Neural progenitor cell (in vitro differentiated cells): ENCODE measurements around the gene SURF1. TPM values are rescaled to one million over a fixed set of nuclear protein-coding genes. Genes with fewer than 3 reads are reported as not detected.
"Not testable (repeated sequence)": the region's sequence is repeated elsewhere in the genome, so short reads cannot be mapped to it uniquely, and the experiment has no call there.

Experiments used
- DNase-seq: peaks from one replicate; pipeline ENCODE4 v3.0.0-alpha.2; 2016; ENCODE audit warnings: low spot score
- H2AFZ ChIP-seq: fragments of 200-600 bp; sonication (generic); replicated peaks from 2 replicates; pipeline ENCODE4 v1.6.1; 2016; ENCODE audit warnings: antibody characterized with exemption
- H3F3A ChIP-seq: fragments of 200-600 bp; sonication (generic); 2 replicates; pipeline ENCODE4 v1.6.1; 2016; ENCODE audit warnings: antibody characterized with exemption, low read depth
- H3K27ac ChIP-seq: fragments of 200-600 bp; sonication (generic); 2 replicates; pipeline ENCODE4 v1.5.1; 2016; ENCODE audit warnings: mild to moderate bottlenecking
- H3K27me3 ChIP-seq: fragments of 200-600 bp; sonication (generic); 2 replicates; pipeline ENCODE4 v1.6.1; 2016; ENCODE audit warnings: mild to moderate bottlenecking, moderate library complexity
- H3K36me3 ChIP-seq: fragments of 200-600 bp; sonication (generic); 2 replicates; pipeline ENCODE4 v1.5.1; 2016
- H3K4me1 ChIP-seq: fragments of 200-600 bp; sonication (generic); 2 replicates; pipeline ENCODE4 v1.6.1; 2016; ENCODE audit warnings: mixed run types
- H3K4me2 ChIP-seq: fragments of 200-600 bp; sonication (generic); 2 replicates; pipeline ENCODE4 v1.6.1; 2016
- H3K4me3 ChIP-seq: fragments of 200-600 bp; sonication (generic); 2 replicates; pipeline ENCODE4 v1.5.1; 2016
- H3K79me2 ChIP-seq: fragments of 200-600 bp; sonication (generic); 2 replicates; pipeline ENCODE4 v1.6.1; 2016; ENCODE audit warnings: low read depth
- H3K9ac ChIP-seq: fragments of 200-600 bp; sonication (generic); 2 replicates; pipeline ENCODE4 v1.6.1; 2016
- H3K9me3 ChIP-seq: fragments of 200-600 bp; sonication (generic); 2 replicates; pipeline ENCODE4 v1.5.1; 2016; ENCODE audit warnings: low read depth
- H4K20me1 ChIP-seq: fragments of 200-600 bp; sonication (generic); 2 replicates; pipeline ENCODE4 v1.6.1; 2016; ENCODE audit warnings: low read depth
- H3K27ac Mint-ChIP-seq: 3 replicates; pipeline ENCODE4 v1.8.0; 2021; ENCODE audit warnings: mixed read lengths
- H3K27me3 Mint-ChIP-seq: 2 replicates; pipeline ENCODE4 v1.8.0; 2022; ENCODE audit warnings: low read depth, mild to moderate bottlenecking, inconsistent platforms, moderate library complexity, mixed read lengths; ENCODE audit not compliant: insufficient read depth
- H3K36me3 Mint-ChIP-seq: 3 replicates; pipeline ENCODE4 v1.8.0; 2021; ENCODE audit warnings: mixed read lengths
- H3K4me1 Mint-ChIP-seq: 3 replicates; pipeline ENCODE4 v1.8.0; 2021; ENCODE audit warnings: mixed read lengths
- H3K4me3 Mint-ChIP-seq: 3 replicates; pipeline ENCODE4 v1.8.0; 2021; ENCODE audit warnings: mild to moderate bottlenecking, moderate library complexity, mixed read lengths
- H3K9me3 Mint-ChIP-seq: 3 replicates; pipeline ENCODE4 v1.8.0; 2020; ENCODE audit warnings: mixed read lengths
- EZH2 ChIP-seq: fragments of 200-600 bp; sonication (generic); IDR thresholded peaks from 2 replicates; pipeline ENCODE4 v1.6.1; 2017; ENCODE audit warnings: antibody characterized with exemption, mild to moderate bottlenecking, moderate library complexity
- EZH2phosphoT487 ChIP-seq: fragments of 200-600 bp; sonication (generic); IDR thresholded peaks from 2 replicates; pipeline ENCODE4 v1.6.1; 2017; ENCODE audit warnings: antibody characterized with exemption
- total RNA-seq: library from RNA; depleted of rRNA; stranded (reverse); fragments of >200 nt; gene quantifications from 2 replicates; pipeline ENCODE4 v1.2.3, GENCODE V29; 2015; ENCODE audit warnings: low replicate concordance
- TF ChIP-seq, protein P1 (sequence below): fragments of 200-600 bp; sonication (generic); IDR thresholded peaks from 2 replicates; pipeline ENCODE4 v1.5.1; 2017; ENCODE audit warnings: antibody characterized with exemption, mild to moderate bottlenecking

Gene SURF1
- total RNA-seq, 1 donor from 2014 or later, result 31.0 TPM

DNA sequence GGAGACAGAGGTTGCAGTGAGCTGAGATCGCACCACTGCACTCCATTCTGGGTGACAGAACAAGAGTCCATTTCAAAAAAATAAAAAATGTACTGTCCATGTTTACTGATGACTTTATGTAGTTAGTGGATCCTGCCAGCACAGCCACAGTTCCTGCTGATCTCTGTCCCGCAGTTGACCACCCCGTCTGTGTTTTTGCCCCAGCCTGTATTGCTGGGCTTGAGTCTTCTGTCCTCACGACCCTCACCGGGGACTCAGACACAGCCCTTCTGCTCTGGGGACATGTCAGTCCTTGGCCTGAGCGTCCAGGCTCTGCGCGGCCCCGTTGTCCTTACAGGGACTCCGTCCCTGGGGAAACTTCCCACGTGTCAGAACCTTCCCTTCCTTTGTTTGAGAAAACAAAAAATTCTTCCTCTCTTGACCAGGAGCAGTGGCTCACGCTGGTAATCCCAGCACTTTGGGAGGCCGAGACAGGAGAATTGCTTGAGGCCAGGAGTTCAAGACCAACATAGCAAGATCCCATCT is 34.8 kb downstream of the SURF1 start:
- Mint-ChIP-seq H3K9me3 (peaks cover 19% of the 10 kb centered on the region), H3K4me1 (no peaks in the 10 kb centered on the region), H3K36me3 (no peaks in the 10 kb centered on the region), H3K4me3 (no peak overlapping the region), H3K27ac (no peak overlapping the region), H3K27me3 (peaks cover 12% of the 10 kb centered on the region)
- no peak overlapping the region for H2AFZ ChIP-seq
- H4K20me1 ChIP-seq, result no peaks in the 10 kb centered on the region
- H3K27me3 ChIP-seq, result no peaks in the 10 kb centered on the region
- no peak overlapping the region for H3K4me3 ChIP-seq
- H3K27ac ChIP-seq, result no peak overlapping the region
- TF ChIP-seq EZH2 (no peak), EZH2phosphoT487 (no peak)
- TF ChIP-seq, protein P1, sequence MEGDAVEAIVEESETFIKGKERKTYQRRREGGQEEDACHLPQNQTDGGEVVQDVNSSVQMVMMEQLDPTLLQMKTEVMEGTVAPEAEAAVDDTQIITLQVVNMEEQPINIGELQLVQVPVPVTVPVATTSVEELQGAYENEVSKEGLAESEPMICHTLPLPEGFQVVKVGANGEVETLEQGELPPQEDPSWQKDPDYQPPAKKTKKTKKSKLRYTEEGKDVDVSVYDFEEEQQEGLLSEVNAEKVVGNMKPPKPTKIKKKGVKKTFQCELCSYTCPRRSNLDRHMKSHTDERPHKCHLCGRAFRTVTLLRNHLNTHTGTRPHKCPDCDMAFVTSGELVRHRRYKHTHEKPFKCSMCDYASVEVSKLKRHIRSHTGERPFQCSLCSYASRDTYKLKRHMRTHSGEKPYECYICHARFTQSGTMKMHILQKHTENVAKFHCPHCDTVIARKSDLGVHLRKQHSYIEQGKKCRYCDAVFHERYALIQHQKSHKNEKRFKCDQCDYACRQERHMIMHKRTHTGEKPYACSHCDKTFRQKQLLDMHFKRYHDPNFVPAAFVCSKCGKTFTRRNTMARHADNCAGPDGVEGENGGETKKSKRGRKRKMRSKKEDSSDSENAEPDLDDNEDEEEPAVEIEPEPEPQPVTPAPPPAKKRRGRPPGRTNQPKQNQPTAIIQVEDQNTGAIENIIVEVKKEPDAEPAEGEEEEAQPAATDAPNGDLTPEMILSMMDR, result no peak
- H3K4me1 ChIP-seq, result no peaks in the 10 kb centered on the region
- no peak for DNase-seq
- H3K36me3 ChIP-seq, result no peaks in the 10 kb centered on the region
- no peaks in the 10 kb centered on the region for H3K79me2 ChIP-seq
- H3K4me2 ChIP-seq, result no peak overlapping the region
- no peak overlapping the region for H3K9ac ChIP-seq
- no peaks in the 10 kb centered on the region for H3F3A ChIP-seq
- peaks cover 4% of the 10 kb centered on the region for H3K9me3 ChIP-seq

DNA sequence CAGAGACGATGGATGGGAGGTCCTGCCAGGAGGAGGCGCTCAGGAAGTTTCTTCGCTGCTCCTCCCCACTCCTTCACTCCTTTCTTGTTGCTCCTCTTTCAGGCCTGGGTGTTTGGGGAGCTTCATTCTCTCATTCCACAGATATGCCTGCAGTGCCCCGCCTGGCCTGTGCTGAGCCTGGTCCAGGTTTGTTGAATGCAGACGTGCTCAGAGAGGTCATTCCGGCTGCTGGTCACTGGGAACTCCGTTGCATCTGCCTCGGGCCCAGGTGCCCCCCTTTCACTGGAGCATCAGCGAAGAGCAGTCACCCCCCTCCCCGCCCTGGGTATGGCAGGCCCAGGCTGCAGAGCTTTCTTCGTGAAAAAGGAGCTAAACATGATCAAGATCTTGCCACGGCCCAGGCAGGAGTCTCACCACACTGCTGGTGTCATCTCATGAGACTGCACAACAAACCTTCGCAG is 35.8 kb downstream of the SURF1 start:
- Mint-ChIP-seq H3K4me3 (no peak overlapping the region), H3K4me1 (no peaks in the 10 kb centered on the region), H3K9me3 (peaks cover 15% of the 10 kb centered on the region), H3K27ac (no peak overlapping the region), H3K27me3 (peaks cover 12% of the 10 kb centered on the region), H3K36me3 (no peaks in the 10 kb centered on the region)
- TF ChIP-seq EZH2, result no peak
- TF ChIP-seq, protein P1, result peak; percentile 10
- DNase-seq, result no peak
- Histone ChIP-seq H3K9me3 (peaks cover 4% of the 10 kb centered on the region), H3K4me1 (no peaks in the 10 kb centered on the region), H3K36me3 (no peaks in the 10 kb centered on the region), H3K79me2 (no peaks in the 10 kb centered on the region), H3K4me3 (no peak overlapping the region), H2AFZ (no peak overlapping the region), H3K27me3 (no peaks in the 10 kb centered on the region), H3K9ac (no peak overlapping the region), H3K27ac (no peak overlapping the region), H3F3A (no peaks in the 10 kb centered on the region), H4K20me1 (no peaks in the 10 kb centered on the region), H3K4me2 (no peak overlapping the region)

DNA sequence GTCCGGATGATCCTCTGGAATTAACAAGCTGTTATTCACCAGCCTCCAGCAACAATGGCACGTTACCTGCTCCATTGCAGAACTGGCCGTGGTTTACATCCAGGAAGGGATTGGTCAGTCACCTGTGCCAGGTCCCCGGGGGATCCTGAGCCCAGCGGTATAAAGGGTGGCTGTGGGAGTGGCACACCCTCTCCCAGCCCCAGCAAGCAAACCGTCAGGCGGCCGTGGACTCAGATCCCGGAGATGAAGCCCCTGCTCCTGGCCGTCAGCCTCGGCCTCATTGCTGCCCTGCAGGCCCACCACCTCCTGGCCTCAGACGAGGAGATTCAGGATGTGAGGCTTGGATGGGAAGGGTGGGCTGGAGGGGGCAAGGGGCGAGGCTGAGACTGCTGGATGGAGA is 38.7 kb downstream of the SURF1 start:
- H3K27ac ChIP-seq, H3K36me3 ChIP-seq, H3K27me3 ChIP-seq, H3F3A ChIP-seq, H3K9me3 Mint-ChIP-seq, DNase-seq, H3K4me3 ChIP-seq, H3K36me3 Mint-ChIP-seq, H4K20me1 ChIP-seq, H3K79me2 ChIP-seq, H2AFZ ChIP-seq, H3K4me2 ChIP-seq, H3K4me1 Mint-ChIP-seq, H3K4me3 Mint-ChIP-seq, H3K27ac Mint-ChIP-seq, H3K9ac ChIP-seq, H3K4me1 ChIP-seq, H3K9me3 ChIP-seq, H3K27me3 Mint-ChIP-seq: not testable (repeated sequence)

DNA sequence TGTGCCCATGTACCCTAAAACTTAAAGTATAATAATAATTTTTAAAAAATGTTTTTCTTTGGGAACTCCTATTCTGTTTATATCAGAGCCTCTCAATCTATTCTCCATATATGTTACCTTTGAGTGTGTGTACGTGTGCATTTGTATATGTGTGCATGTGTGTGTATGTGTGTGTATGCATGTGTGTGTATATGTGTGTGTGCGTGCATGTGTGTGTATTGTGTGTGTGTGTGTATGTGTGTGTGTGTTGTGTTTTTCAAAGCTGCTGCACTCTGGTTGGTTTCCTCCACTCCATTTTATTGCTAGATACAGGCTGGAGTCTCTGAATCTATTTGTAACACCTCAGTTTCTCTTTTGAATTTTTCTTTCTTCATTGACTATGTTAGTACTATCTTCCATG is 40.3 kb downstream of the SURF1 start:
- Mint-ChIP-seq H3K36me3 (no peaks in the 10 kb centered on the region), H3K27ac (no peak overlapping the region), H3K9me3 (no peaks in the 10 kb centered on the region), H3K4me3 (no peak overlapping the region), H3K4me1 (no peaks in the 10 kb centered on the region), H3K27me3 (peaks cover 3% of the 10 kb centered on the region)
- H2AFZ ChIP-seq, result no peak overlapping the region
- H3K4me2 ChIP-seq, result no peak overlapping the region
- TF ChIP-seq, protein P1, result no peak
- TF ChIP-seq EZH2phosphoT487 (no peak), EZH2 (no peak)
- no peaks in the 10 kb centered on the region for H3K9me3 ChIP-seq
- H3K4me3 ChIP-seq, result no peak overlapping the region
- DNase-seq, result no peak
- H3K36me3 ChIP-seq, result no peaks in the 10 kb centered on the region
- no peak overlapping the region for H3K9ac ChIP-seq
- H3K4me1 ChIP-seq, result no peaks in the 10 kb centered on the region
- H3F3A ChIP-seq, result no peaks in the 10 kb centered on the region
- H3K27ac ChIP-seq, result no peak overlapping the region
- no peaks in the 10 kb centered on the region for H3K79me2 ChIP-seq
- H4K20me1 ChIP-seq, result no peaks in the 10 kb centered on the region
- no peaks in the 10 kb centered on the region for H3K27me3 ChIP-seq
